HuH-7.5 (cell line): ENCODE measurements around the gene ABHD17A.

Experiments
- DNase-seq: peaks from one replicate; pipeline ENCODE4 v3.0.0; 2011; ENCODE audit warnings: low spot score

ABHD17A gene

DNA sequence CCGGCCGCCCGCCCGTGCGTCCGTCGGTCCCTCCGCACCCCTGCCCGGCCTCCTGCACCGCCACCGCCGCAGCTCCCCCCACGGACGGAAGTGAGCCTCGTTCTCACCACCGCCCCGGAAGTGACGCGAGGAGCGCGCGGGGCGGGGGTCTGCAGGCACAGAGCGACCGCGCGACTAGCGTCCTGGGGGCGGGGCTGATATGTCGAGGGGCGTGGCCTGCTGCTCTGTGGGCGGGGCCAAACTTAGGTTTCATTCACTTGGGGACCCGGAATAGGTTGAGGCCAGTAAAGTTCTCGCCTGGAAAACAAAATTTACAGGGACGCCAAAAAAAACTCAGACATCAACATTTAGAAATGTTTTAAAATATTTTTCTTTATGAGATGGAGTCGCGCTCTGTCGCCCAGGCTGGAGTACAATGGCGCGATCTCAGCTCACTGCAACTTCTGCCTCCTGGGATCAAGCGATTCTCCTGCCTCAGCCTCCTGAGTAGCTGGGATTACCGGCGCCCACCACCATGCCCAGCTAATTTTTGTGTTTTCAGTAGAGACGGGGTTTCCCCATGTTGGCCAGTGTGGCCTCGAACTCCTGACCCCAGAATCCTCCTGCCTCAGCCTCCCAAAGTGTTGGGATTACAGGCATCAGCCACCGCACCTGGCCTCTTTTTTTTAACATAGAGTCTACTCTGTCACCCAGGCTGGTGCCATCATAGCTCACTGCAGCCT is at the start of gene ABHD17A:
Gene ABHD17A, minus strand, starts transcription at position 99 of the 722 bp plus-strand sequence. CDS start 3,930 bp downstream, outside the sequence.
- peak; percentile 95 for DNase-seq

DNA sequence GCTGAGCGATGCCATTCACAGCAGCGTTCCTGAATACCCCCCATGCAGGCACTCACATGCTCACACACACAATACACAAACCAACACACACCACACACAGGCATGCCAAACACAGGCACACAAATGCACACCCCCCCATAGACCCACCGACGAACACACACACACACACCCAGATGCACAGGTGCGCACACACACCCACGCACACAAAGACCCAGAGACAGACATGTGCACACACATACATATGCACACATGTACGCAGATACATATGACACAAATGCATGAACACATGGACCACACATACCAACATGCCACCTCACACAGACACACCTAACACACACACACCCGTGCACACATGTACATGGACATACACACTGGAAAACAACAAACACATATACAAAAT is 48.6 kb upstream of the ABHD17A start:
- DNase-seq: no peak

- no peak for DNase-seq
Observed at GRCh38 chr19:1933244-1933643, 47.9 kb upstream of the ABHD17A start.

DNA sequence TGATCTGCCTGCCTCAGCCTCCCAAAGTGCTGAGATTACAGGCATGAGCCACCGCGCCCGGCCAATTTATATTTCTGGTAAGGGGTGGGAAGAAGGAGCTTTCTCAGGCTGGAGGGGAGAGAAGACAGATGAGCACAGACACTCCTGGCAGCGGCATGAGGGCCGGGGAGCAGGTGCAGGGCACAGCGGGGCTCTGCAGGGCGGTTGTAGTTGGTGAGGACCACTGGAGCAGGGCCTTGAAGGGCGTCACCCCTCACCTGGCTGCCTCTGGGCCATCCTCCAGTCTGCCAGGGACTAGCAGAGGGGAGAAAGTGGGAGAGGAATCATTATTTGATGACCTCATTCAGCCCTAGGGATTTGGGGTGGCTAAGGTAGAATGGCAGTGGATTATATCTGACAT is 47.1 kb upstream of the ABHD17A start:
- no peak for DNase-seq

DNA sequence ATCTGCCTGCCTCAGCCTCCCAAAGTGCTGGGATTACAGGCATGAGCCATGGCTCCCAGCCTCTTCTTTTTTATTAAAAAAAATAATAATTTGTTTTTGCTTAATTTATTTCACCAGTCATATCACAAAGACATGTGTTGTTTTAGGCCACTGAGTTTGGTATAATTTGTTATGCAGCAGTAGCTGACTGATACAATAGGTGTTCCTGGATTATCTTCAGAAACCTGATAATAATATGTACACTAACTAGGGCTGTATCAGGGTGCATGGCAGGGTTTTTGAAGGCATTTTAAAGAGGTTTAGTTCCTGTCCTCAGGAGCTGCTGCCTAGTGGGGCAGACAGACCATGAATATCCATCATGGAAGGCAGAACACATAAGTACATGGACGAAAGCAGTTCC is 46.1 kb upstream of the ABHD17A start:
- no peak for DNase-seq

- DNase-seq: peak; percentile 95
Observed at GRCh38 chr19:1929021-1929742, 43.9 kb upstream of the ABHD17A start.

GRCh38 chr19:1925544-1925943 is 40.2 kb upstream of the ABHD17A start:
- no peak for DNase-seq

GRCh38 chr19:1924320-1924961 is 39.1 kb upstream of the ABHD17A start:
- DNase-seq: no peak

GRCh38 chr19:1923319-1923718 is 38.0 kb upstream of the ABHD17A start:
- no peak for DNase-seq

DNA sequence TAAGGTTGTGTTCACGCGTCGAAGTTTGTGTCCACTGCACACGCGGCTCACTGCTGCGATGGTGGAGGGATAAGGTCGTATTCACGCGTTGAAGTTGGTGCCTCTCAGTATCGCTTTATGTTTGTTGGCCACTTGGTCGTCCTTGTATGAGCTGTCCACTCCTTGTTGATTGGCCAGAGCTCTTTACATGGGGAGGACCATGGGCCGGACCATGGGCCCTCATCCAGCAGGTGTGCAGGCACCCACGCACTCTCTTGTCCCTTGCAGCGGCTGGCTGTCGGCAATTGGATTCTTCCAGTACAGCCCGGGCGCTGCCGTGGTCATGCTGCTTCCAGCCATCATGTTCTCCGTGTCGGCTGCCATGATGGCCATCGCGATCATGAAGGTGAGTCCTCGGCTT is 37.5 kb upstream of the ABHD17A start:
- no peak for DNase-seq

DNA sequence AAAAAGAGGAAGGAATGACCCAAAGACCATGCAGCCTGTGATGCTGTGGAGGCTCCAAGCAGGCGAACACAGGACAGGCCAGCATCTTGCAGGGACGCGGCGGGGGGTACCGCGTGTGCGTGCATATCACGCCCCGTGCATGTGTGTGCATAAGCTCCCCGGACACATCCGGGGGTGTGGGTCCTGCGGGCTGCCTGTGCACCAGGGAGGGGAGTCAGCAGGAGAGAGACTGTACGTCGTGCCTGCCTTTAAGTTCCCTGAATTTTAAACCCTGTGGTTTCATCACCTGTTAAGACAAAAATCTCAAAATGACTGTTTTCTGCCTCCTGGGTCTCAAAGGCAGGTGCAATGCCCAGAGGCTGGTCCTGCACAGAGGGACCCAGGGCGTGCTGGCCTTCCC is 36.5 kb upstream of the ABHD17A start:
- no peak for DNase-seq

DNA sequence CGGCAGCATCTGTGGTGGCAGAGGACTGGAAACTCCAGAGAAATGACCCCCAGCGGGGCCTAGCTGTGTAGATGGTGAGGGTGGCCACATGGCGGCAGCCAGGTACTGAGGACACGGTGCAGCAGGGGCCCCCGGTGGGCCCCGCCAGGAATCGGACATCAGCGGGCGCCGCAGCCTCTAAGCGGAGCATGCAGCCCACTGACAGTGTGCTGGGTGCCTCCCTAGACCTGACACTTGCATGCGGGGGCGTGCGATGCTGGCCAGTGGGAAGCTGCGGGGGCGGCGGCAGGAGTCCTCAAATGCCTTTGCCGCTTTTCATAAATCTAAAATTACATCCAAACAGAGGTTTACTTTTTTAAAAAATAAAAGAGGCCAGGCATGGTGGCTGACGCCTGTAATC is 36.0 kb upstream of the ABHD17A start:
- no peak for DNase-seq

DNA sequence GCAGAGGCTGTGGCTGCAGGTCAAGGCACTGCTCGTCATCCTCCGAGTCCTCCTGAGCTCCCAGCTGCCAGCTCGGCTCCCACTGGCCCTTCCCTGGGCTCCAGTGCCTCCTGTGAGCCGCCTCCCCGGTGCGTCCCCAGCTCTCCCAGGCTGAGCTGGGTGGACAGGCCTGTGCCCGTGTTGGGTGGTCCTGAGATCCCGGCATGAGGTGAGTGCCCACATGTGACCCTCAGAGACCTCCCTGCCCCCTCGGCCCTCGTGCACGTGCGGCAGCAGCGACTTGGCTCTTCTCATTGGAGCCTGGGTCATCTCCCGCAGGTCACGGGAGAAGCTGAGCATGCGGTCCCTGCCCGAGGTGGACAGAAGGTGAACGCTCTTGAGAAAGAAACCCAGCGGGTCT is 35.3 kb upstream of the ABHD17A start:
- no peak for DNase-seq

DNA sequence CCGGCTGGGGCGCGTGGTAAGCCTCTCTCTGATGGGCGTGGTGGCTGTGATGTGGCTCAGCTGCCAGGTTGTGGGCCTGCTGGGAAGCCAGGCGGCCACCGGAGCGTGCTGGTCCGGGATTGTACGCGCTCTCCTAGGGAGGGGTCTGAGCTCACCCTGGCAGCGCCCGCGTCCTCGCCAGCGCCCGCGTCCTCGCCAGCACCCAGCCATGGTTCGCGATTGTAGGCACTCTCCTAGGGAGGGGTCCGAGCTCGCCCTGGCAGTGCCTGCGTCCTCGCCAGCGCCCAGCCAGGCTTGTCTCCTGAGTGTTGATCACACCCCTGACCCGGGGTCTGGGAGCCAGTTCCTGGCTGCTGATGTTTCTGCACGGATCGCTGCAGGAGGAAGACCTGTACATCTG is 33.7 kb upstream of the ABHD17A start:
- DNase-seq: no peak

DNA sequence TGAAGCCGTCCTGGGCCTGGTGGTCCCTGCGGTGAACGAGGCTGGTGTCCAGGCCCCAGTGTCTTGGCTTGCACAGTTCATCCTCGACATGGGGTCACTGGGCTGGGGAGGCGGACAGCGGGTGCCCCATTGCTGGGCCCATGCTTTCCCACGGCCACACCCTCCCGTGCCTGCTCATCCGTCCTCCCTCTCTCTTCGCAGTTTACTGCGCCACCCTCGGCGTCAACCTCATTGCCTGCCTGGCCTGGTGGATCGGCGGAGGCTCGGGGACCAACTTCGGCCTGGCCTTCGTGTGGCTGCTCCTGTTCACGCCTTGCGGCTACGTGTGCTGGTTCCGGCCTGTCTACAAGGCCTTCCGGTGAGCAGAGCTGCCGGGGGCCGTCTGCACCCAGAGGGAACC is 32.6 kb upstream of the ABHD17A start:
- DNase-seq: no peak

DNA sequence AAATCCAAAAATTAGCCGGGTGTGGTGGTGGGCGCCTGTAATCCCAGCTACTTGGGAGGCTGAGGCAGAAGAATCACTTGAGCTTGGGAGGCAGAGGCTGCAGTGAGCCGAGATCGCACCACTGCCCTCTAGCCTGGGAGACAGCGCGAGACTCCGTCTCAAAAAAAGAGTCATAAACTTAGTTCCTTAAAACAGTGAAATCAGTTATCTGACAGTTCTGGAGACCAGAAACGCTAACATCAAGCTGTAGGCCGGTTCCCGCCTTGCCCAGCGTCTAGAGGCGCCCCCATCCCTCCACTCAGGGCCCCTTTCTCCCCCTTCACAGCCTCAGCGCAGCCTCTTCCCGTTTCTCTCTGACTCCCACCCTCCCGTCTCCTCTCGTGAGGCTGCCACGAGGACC is 31.9 kb upstream of the ABHD17A start:
- DNase-seq: no peak

GRCh38 chr19:1914826-1915341 is 29.6 kb upstream of the ABHD17A start:
- DNase-seq: no peak

DNA sequence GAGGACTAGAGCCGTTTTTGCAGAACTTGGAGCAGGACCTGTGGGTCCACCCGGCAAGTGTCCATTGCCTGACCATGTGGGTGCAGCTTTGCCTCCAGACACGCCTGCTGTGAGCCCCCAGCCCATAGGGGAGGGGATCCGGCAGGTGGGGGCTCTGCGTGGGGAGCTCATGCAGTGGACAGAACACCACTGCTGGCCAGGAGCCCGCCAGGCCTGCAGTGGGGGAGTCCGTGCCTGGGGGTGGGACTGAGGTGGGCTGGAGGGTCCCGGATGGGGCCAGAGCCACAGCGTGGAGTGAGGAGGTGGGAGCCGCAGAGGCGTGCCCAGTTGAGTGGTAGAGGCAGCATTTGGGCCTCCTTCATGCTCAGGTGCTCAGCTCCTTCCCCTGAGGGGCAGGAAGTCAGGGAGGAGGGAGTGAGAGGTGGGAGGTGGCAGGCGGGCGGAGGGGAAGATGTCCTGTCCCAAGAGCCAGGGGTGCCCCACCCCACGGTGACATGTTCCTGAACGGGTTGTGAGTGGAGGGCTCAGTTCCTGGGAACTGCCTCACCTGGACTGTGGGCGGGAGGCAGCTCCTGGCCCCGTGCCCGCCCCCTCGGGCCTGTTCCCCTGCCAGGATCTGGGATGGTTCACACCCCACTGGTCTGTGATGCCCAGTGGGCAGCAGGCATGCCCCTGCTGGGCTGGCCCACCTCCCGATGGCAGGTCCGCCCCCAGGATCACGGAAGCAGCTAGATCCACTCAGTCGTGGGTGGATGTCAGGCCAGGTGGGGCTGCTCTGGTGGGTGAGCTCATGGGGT is 28.7 kb upstream of the ABHD17A start:
- DNase-seq: no peak

GRCh38 chr19:1912760-1913505 is 27.6 kb upstream of the ABHD17A start:
- DNase-seq: no peak

DNA sequence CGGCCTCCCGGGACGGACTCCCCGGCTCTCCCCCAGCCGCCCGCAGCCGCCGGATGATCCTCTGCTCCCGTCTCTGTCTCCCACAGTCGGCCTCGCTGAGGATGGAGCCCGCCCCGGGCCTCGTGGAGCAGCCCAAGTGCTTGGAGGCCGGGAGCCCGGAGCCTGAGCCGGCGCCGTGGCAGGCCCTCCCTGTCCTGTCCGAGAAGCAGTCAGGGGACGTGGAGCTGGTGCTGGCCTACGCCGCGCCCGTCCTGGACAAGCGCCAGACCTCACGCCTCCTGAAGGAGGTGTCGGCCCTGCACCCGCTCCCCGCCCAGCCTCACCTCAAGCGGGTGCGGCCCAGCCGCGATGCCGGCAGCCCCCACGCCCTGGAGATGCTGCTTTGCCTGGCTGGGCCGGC is 26.7 kb upstream of the ABHD17A start:
- DNase-seq: no peak

GRCh38 chr19:1911098-1911497 is 25.8 kb upstream of the ABHD17A start:
- no peak for DNase-seq
